Peyer's patch (tissue), 4 donors: ENCODE data around the gene UVRAG. TPM values are rescaled to one million over a fixed set of nuclear protein-coding genes. Genes with fewer than 3 reads are reported as not detected.

Experiments used
- DNase-seq, 3 donors: peaks; one replicate each; pipeline ENCODE4 v3.0.0-alpha.2; 2017 to 2019
- H3K27ac ChIP-seq, 4 donors: fragments of 200-600 bp; sonication (generic); one replicate each; pipeline ENCODE4 v1.5.1; 2016 to 2019
- H3K27me3 ChIP-seq, 2 donors: fragments of 200-600 bp; sonication (generic); one replicate each; pipeline ENCODE4 v1.5.1; 2019
- H3K36me3 ChIP-seq, 3 donors: fragments of 200-600 bp; sonication (generic); one replicate each; pipeline ENCODE4 v1.5.1; 2016 to 2019
- H3K4me1 ChIP-seq, 4 donors: fragments of 200-600 bp; sonication (generic); one replicate each; pipeline ENCODE4 v1.5.1; 2016 to 2019
- H3K4me3 ChIP-seq, 4 donors: fragments of 200-600 bp; sonication (generic); 1 replicate in 3 of 4; 2 replicates in 1 of 4; pipeline ENCODE4 v1.5.1; 2016 to 2019; ENCODE audit warnings: mild to moderate bottlenecking in 1 of 4
- H3K9me3 ChIP-seq, 4 donors: fragments of 200-600 bp; sonication (generic); one replicate each; pipeline ENCODE4 v1.5.1; 2016 to 2019; ENCODE audit warnings: mild to moderate bottlenecking in 1 of 4
- POLR2A ChIP-seq, 2 donors: fragments of 450-650 bp; IDR thresholded peaks; one replicate each; pipeline ENCODE4 v1.5.1; 2017; ENCODE audit warnings: antibody characterized with exemption in 2 of 2, mild to moderate bottlenecking in 2 of 2, moderate library complexity in 2 of 2
- total RNA-seq, 4 donors: library from RNA; depleted of rRNA; stranded (reverse); fragments of >200 nt; gene quantifications; one replicate each; pipeline ENCODE4 v1.1.0, GENCODE V29; 2016
- TF ChIP-seq, protein P1 (sequence below), 6 experiments: fragments of 450-650 bp in 4 of 6; fragments of 200-600 bp in 2 of 6; sonication (generic) in 1 of 6; IDR thresholded peaks; one replicate each; pipeline ENCODE4 v1.5.1; 2017 to 2019; ENCODE audit warnings: antibody characterized with exemption in 6 of 6, mild to moderate bottlenecking in 3 of 6, moderate library complexity in 1 of 6

Gene UVRAG
- total RNA-seq, 4 donors from 2014 or later: 13.8 to 64.4 (median 22.1) TPM

DNA sequence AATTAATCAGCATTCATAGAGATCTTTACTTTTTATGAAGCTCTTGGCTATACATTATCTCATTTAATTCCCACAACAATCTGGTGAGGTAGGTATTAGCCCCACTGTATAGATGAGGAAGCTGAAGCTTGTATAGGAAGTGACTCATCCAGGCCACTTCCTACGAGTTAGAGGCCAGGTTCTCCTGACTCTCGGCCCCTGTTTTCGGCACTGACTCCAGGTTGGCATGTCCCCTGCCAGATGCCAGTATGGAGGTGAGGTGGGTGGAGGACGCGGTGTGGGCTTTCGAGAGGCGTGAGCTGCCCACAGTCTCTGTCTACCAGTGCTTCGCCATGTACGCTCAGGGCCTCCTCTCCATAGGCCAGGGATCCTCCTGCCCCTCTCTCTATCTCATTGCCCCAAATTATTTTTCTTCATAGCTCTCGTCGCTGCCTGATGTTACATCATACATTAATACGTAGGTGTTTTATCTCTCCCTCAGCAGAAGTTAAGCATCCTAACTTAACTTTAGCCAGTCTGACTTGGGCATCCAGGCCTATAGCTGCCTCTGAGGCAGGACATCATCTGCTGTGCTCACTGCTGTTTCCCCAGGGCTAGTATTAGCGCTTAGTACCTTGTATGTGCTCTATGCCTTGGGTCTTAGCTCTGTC is 37.4 kb upstream of the UVRAG start:
- TF ChIP-seq, protein P1, sequence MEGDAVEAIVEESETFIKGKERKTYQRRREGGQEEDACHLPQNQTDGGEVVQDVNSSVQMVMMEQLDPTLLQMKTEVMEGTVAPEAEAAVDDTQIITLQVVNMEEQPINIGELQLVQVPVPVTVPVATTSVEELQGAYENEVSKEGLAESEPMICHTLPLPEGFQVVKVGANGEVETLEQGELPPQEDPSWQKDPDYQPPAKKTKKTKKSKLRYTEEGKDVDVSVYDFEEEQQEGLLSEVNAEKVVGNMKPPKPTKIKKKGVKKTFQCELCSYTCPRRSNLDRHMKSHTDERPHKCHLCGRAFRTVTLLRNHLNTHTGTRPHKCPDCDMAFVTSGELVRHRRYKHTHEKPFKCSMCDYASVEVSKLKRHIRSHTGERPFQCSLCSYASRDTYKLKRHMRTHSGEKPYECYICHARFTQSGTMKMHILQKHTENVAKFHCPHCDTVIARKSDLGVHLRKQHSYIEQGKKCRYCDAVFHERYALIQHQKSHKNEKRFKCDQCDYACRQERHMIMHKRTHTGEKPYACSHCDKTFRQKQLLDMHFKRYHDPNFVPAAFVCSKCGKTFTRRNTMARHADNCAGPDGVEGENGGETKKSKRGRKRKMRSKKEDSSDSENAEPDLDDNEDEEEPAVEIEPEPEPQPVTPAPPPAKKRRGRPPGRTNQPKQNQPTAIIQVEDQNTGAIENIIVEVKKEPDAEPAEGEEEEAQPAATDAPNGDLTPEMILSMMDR (IDR thresholded peaks at IDR 0.05): no peak
- Histone ChIP-seq H3K36me3 (no peaks in the 10 kb centered on the region), H3K4me1 (peaks cover 0 to 8% (median 3%) of the 10 kb centered on the region in 4 donors), H3K9me3 (no peaks in the 10 kb centered on the region), H3K27me3 (no peaks in the 10 kb centered on the region), H3K4me3 (no peak overlapping the region), H3K27ac (no peak overlapping the region)
- DNase-seq: no peak

DNA sequence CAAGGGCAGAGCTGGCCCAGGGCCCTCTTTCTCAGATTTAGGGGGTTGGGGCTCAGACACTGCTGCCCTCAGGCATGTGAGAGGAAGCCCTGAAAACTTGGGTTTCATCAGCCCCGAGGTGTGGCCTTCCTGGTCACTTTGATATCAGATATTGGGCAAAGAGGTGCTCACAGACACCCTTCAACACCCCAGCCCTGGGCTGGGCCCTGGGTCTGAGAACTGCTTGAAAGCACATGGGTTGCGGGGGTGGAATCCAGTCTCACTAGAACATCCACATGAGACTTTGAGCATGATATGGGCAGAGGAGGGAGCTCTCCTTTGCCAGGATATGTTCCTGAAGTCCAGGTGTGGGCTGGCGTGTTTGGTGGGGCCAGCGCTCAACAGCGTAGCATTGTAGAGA is 36.0 kb upstream of the UVRAG start:
- no peak overlapping the region for H3K4me3 ChIP-seq
- H3K4me1 ChIP-seq: peaks cover 0 to under 1% (median 0%) of the 10 kb centered on the region in 4 donors
- TF ChIP-seq, protein P1 (IDR thresholded peaks at IDR 0.05): no peak
- no peak for TF ChIP-seq POLR2A (IDR thresholded peaks at IDR 0.05)
- H3K9me3 ChIP-seq: no peaks in the 10 kb centered on the region
- H3K27ac ChIP-seq: no peak overlapping the region
- H3K27me3 ChIP-seq: no peaks in the 10 kb centered on the region
- no peak for DNase-seq
- no peaks in the 10 kb centered on the region for H3K36me3 ChIP-seq

DNA sequence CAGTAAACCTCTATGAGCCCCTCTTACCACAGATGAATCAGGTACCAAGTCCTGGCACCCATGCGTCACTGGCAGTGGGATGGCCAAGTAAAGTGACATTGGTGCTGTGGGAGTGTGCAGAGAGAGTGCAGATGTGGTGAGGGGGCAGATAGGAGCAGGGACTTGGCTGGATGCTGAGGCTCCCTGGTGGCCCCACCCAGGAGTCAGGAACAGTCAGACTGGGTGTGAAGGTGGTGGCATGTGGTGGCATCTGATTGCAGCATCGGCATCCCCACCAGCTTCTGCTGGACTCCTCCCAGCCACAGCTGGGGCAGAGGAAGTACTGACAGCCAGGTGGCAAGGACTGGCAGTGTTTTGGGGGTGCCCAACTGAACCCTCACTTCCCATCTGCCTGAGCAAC is 35.0 kb upstream of the UVRAG start:
- Histone ChIP-seq H3K4me1 (no peaks in the 10 kb centered on the region), H3K27ac (no peak overlapping the region), H3K9me3 (no peaks in the 10 kb centered on the region), H3K4me3 (no peak overlapping the region), H3K27me3 (no peaks in the 10 kb centered on the region), H3K36me3 (no peaks in the 10 kb centered on the region)
- TF ChIP-seq POLR2A (IDR thresholded peaks at IDR 0.05): no peak
- TF ChIP-seq, protein P1 (IDR thresholded peaks at IDR 0.05): no peak
- DNase-seq: no peak

- Histone ChIP-seq H3K9me3 (no peaks in the 10 kb centered on the region), H3K4me3 (no peak overlapping the region), H3K36me3 (no peaks in the 10 kb centered on the region), H3K4me1 (no peaks in the 10 kb centered on the region), H3K27me3 (no peaks in the 10 kb centered on the region), H3K27ac (no peak overlapping the region)
- TF ChIP-seq, protein P1 (IDR thresholded peaks at IDR 0.05): no peak
- no peak for TF ChIP-seq POLR2A (IDR thresholded peaks at IDR 0.05)
- no peak for DNase-seq
Observed at GRCh38 chr11:75780888-75781287, 34.1 kb upstream of the UVRAG start.

- TF ChIP-seq POLR2A (IDR thresholded peaks at IDR 0.05): no peak
- TF ChIP-seq, protein P1 (IDR thresholded peaks at IDR 0.05): no peak
- no peaks in the 10 kb centered on the region for H3K36me3 ChIP-seq
- no peak for DNase-seq
Observed at GRCh38 chr11:75781296-75781695, 33.7 kb upstream of the UVRAG start.

More at GRCh38 chr11:75781296-75781695, 33.7 kb upstream of the UVRAG start:
- H3K4me1 ChIP-seq: peaks cover 0 to 1% (median 0%) of the 10 kb centered on the region in 4 donors
- H3K27ac ChIP-seq: no peak overlapping the region
- no peak overlapping the region for H3K4me3 ChIP-seq
- H3K9me3 ChIP-seq: no peaks in the 10 kb centered on the region
- no peaks in the 10 kb centered on the region for H3K27me3 ChIP-seq
